Measurements from ENCODE around the gene DCHS1. TPM values are rescaled to one million over a fixed set of nuclear protein-coding genes. Genes with fewer than 3 reads are reported as not detected.

DCHS1 gene
- total RNA-seq, 1 donor from 2014 or later, result 9.2 TPM

GRCh38 chr11:6653097-6653496, 2.5 kb downstream of the DCHS1 start:
- intact Hi-C loops (cut with DNase I), result no loop called here
- no peak for DNase-seq (ENCODE audit: low spot score)

- intact Hi-C loops (cut with DNase I), result no loop called here
- no peak for DNase-seq (ENCODE audit: low spot score)
Measured at GRCh38 chr11:6652182-6652581, 3.4 kb downstream of the DCHS1 start.

- intact Hi-C loops (cut with DNase I), result no loop called here
Measured at GRCh38 chr11:6650980-6651379, 4.6 kb downstream of the DCHS1 start.

GRCh38 chr11:6650104-6650503, 5.5 kb downstream of the DCHS1 start:
- intact Hi-C loops (cut with DNase I), result no loop called here
- DNase-seq (ENCODE audit: low spot score), result no peak

More at GRCh38 chr11:6650980-6651379, 4.6 kb downstream of the DCHS1 start:
- DNase-seq (ENCODE audit: low spot score), result no peak

- intact Hi-C loops (cut with DNase I), result no loop called here
- no peak for DNase-seq (ENCODE audit: low spot score)
Measured at GRCh38 chr11:6648501-6648900, 7.1 kb downstream of the DCHS1 start.

- intact Hi-C loops (cut with DNase I), result no loop called here
- no peak for DNase-seq (ENCODE audit: low spot score)
Measured at GRCh38 chr11:6647836-6648235, 7.8 kb downstream of the DCHS1 start.

GRCh38 chr11:6646918-6647679, 8.5 kb downstream of the DCHS1 start:
- peak; percentile 72 for DNase-seq (ENCODE audit: low spot score)
- intact Hi-C loops (cut with DNase I), result no loop called here

- intact Hi-C loops (cut with DNase I), result no loop called here
- no peak for DNase-seq (ENCODE audit: low spot score)
Measured at GRCh38 chr11:6646576-6646917, 9.1 kb downstream of the DCHS1 start.

- intact Hi-C loops (cut with DNase I), result no loop called here
- DNase-seq (ENCODE audit: low spot score), result peak; percentile 58
Measured at GRCh38 chr11:6646071-6646470, 9.5 kb downstream of the DCHS1 start.

GRCh38 chr11:6642957-6643356, 12.7 kb downstream of the DCHS1 start:
- intact Hi-C loops (cut with DNase I), result no loop called here
- no peak for DNase-seq (ENCODE audit: low spot score)

- intact Hi-C loops (cut with DNase I), result no loop called here
- DNase-seq (ENCODE audit: low spot score), result no peak
Measured at GRCh38 chr11:6640985-6641701, 14.5 kb downstream of the DCHS1 start.

GRCh38 chr11:6640036-6640984, 15.3 kb downstream of the DCHS1 start:
- intact Hi-C loops (cut with DNase I), result no loop called here
- DNase-seq (ENCODE audit: low spot score), result no peak

GRCh38 chr11:6638429-6638828, 17.2 kb downstream of the DCHS1 start:
- no peak for DNase-seq (ENCODE audit: low spot score)
- intact Hi-C loops (cut with DNase I), result no loop called here

- intact Hi-C loops (cut with DNase I), result no loop called here
Measured at GRCh38 chr11:6637871-6638270, 17.7 kb downstream of the DCHS1 start.

GRCh38 chr11:6636480-6636879, 19.1 kb downstream of the DCHS1 start:
- intact Hi-C loops (cut with DNase I), result no loop called here
- peak; percentile 35 for DNase-seq (ENCODE audit: low spot score)

More at GRCh38 chr11:6637871-6638270, 17.7 kb downstream of the DCHS1 start:
- DNase-seq (ENCODE audit: low spot score), result peak; percentile 80

GRCh38 chr11:6635082-6635932, 20.3 kb downstream of the DCHS1 start:
- intact Hi-C loops (cut with DNase I), result no loop called here

GRCh38 chr11:6634534-6634933, 21.1 kb downstream of the DCHS1 start:
- no peak for DNase-seq (ENCODE audit: low spot score)
- intact Hi-C loops (cut with DNase I), result no loop called here

More at GRCh38 chr11:6635082-6635932, 20.3 kb downstream of the DCHS1 start:
- DNase-seq (ENCODE audit: low spot score), result peak; percentile 82

GRCh38 chr11:6633422-6634408, 21.9 kb downstream of the DCHS1 start:
- DNase-seq (ENCODE audit: low spot score), result peak; percentile 83
- intact Hi-C loops (cut with DNase I), result no loop called here
